CD4-positive, alpha-beta T cell treated with Interleukin-6 at 100 ng/mL for 8 hours (primary cell): Measurements from ENCODE around the gene RWDD3.

Experiments used
- DNase-seq: peaks from one replicate; pipeline ENCODE4 v3.0.0-alpha.2; 2020; ENCODE audit warnings: mixed read lengths, low spot score

Gene RWDD3, protein sequence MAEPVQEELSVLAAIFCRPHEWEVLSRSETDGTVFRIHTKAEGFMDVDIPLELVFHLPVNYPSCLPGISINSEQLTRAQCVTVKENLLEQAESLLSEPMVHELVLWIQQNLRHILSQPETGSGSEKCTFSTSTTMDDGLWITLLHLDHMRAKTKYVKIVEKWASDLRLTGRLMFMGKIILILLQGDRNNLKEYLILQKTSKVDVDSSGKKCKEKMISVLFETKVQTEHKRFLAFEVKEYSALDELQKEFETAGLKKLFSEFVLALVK

GRCh38 chr1:95233737-95234500, at the start of gene RWDD3:
RWDD3 (plus strand) TSS chr1:95234210; CDS start chr1:95234231, 21 bp downstream.
- DNase-seq = peak; percentile 92

DNA sequence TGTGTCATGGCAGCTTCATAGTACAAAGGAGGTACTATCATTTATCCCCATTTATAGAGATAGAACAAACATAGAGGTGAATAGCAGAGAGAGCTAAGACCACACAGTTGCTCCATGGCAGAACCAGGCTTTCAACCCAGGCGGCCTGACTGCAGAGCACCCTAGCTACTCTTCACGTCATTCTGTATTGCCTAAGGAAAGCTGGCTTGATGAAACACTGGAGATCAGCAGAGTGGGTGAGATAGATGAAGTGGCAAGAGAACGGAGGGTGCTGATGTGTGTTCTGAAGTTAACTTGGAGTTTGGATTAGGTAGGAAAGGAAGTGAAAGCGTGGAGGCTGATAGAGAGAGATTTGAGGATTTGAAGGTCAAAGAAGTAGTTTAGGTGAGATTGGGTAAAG, 47.9 kb upstream of the RWDD3 start:
- DNase-seq = no peak

DNA sequence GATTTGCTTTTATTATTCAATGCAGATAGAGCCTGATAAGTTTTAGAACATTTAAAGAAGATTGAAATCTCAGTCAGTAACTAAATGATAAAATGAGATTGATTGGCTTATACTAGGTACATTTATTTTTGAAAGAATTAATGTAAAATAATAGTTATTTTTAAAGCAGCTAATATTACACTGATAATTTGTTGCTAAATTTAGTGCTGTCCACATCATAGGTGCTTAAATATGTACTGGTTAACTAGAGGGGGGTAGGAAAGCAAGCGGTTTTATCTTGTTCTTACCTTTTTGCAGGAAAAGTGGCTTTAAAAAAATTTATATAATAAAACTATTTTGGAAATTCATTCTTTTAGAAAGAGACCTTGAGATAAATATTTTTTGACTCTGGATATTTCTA, 40.4 kb upstream of the RWDD3 start:
- DNase-seq = no peak

DNA sequence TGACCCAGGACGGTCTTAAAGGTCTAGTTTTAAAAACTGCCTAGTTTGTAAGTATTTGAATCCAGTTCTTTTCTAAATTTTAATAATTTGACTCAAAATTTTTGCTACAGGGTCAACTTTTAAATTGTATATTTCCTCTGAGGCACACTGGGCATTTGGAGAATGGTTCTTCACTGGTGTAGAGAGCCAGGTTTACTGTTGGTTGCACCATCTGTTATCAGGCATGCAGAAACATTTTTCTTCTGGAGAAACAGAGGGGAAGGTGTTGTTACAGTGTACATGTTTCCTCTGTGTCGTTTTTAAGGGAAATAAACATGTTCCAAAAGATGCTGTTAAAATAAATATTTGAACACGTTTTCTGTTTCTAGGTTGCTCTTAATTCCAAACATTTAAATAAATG, 39.0 kb upstream of the RWDD3 start:
- no peak for DNase-seq

GRCh38 chr1:95196017-95196416, 38.0 kb upstream of the RWDD3 start:
- no peak for DNase-seq

- no peak for DNase-seq
Measured at GRCh38 chr1:95197616-95198252, 36.3 kb upstream of the RWDD3 start.

DNA sequence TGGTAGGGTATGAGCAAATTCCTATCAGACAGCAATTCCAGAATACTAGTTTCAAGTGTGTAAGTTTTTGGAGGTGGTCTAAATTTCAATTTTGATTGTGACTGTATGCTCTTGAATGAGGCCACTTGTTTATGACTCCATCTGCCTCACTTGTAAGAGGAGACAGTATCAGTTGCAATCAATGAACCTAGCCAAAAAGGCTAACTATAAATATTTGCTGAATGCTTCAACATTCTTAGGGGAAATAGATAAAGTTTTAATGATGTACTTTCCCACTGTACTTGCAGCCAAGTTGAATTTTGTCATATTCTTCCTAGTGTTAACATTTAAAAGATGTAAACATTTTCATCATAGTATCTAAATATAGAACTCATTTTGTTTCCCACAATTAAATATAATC, 32.1 kb upstream of the RWDD3 start:
- no peak for DNase-seq

GRCh38 chr1:95203908-95204437, 30.0 kb upstream of the RWDD3 start:
- DNase-seq = no peak

- DNase-seq = no peak
Measured at GRCh38 chr1:95206514-95206913, 27.5 kb upstream of the RWDD3 start.

- no peak for DNase-seq
Measured at GRCh38 chr1:95207223-95207935, 26.6 kb upstream of the RWDD3 start.

- DNase-seq = no peak
Measured at GRCh38 chr1:95208876-95209275, 25.1 kb upstream of the RWDD3 start.

- no peak for DNase-seq
Measured at GRCh38 chr1:95209291-95209690, 24.7 kb upstream of the RWDD3 start.

DNA sequence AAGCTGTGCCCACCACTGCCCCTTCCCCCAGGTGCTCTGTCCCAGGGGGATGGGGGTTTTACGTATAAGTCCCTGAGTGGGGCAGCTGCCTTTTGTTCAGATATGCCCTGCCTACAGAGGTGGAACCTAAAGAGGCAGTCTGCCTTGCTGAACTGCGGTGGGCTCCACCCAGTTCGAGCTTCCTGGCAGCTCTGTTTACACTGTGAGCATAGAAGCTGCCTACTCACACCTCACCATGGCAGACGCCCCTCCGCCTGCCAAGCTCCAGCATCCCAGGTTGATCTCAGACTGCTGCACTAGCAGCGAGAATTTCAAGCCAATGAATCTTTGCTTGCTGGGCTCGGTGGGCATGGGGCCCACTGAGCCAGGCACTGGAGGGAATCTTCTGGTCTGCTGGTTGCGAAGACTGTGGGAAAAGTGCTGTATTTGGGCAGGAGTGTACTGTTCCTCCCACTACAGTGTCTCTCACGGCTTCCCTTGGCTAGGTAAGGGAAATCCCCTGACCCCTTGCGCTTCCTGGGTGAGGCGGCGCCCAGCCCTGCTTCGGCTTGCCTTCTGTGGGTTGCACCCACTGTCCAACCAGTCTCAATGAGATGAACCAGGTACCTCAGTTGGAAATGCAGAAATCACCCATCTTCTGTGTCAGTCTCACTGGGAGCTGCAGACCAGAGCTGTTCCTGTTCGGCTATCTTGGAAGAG, 17.6 kb upstream of the RWDD3 start:
- DNase-seq = peak; percentile 13

DNA sequence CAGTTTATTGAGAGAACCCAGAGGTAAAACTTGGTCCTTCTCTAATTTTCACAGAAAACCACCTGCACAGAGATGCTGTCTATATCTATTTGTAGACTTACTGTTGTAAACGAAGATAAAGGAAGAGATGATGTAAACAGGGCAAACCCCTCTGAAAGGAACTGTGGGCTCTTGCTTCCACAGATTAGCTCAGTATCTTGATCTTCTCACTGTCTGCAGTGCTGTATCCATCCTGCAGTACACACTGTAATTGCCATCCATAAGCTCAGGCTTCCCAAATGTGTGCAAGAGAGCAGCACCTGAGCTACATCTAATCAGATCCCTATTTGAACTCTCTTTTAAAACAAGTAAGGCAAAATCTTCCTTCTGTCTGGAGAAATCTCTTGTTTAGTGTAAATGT, 16.6 kb upstream of the RWDD3 start:
- DNase-seq = no peak

DNA sequence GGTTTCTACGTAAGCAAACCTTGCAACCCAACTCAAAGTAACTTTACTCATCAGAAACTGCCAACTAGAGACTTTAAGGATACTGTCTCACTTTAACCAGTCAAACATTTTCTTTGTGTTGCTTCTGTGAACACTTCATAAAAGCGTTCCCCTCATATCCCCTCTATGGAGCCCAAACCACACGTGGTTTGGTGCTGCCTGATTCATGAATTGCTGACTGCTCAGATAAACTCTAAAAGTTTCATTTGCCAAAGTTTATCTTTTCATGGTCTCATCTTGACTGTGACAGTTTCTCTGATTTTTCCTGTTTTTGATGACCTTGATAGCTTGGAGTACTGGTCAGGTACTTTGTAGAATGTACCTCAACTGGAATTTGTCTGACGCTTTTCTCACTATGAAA, 14.6 kb upstream of the RWDD3 start:
- no peak for DNase-seq

DNA sequence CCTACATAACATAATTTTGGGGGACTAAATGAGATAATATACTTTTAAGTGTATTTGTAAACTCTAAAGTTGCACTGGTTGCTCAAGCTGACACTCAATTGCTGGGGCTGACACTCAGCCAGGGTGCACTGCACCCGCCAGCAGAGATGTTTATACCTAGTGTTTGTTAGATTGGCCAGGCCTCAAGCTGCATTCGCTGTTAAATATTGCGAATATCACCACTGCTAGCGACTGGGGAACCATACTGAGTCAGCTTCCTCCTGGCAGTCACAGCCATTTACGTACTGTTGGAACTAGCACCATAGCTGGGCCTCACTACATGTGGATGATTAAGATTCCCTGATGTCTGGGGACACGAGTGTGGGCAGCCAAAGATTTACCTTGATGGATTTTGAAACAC, 12.7 kb upstream of the RWDD3 start:
- DNase-seq = no peak

DNA sequence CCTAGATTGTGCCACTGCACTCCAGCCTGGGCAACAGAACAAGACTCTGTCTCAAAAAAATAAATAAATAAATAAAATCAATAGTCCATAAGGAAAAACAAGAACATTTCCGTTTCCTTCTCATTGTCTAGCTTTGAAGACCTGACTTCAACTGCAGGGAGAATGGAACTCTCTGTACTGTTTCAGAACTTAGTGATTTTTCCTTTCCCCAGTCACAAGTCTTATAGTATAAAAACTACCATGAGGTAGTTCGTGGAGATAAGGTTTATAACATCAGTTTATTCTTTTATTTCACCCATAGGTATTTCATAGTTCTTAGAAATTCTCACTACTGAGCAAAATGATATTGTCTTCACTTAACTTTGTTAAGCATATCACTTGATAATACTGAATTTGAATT, 11.4 kb upstream of the RWDD3 start:
- DNase-seq = no peak

DNA sequence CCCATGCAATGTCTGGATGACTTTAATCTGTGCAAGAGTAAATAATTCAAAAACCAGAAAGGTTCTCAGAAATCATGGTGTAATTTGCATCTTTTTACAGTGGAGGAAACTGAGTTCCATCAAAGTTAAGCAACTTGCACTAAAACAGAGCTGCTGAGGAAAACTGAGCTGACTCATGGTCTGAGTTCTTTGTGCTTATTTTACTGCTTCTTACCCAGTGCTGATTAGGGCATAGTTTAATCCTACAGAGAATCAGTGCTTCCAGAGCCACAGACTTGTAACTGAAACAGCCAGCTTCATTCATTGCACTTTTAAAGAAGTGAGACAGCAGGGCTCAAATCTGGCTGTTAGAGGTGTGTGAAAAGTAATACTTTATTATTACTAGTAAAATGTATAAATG, 10.9 kb upstream of the RWDD3 start:
- no peak for DNase-seq

DNA sequence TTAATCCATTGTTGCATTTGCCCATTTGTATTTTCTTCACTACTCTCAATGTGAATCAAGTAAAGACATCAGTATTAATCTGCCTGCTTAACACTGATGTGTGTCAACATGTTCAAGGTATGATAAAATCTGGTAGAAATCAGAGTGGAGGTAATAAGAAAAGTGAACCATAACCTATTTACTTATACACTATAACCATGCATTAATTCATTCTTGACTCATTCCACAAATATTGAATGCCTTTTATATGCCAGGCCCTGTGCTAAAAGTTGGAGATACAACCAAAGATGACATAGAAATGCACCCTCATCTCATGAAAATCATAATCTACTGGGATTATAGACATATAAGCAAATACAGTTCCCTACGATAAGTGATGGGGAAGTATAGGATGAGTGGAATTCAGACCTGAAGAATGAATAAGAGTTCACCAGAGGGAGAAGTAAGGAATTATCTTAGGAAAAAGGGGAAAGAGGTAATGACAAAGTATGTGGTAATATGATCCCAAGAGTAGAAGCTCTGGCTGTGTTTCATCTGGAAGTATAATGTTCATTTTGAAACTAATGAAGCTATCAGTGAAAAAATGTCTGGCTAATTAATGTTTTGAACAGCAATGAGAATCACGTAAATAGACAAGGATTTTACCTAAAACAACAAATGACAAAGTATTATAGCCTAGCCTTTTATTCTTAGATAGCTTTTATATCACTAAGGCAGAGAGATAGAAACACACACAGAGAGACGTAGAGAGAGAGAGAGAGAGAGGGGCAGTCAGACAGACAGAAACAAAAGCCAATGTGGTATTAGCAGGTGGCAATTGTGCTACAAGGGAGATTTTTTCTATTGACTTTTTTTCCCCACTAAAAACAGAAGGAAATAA, 7.0 kb upstream of the RWDD3 start:
- DNase-seq = no peak

GRCh38 chr1:95229037-95229436, 5.0 kb upstream of the RWDD3 start:
- DNase-seq = no peak

DNA sequence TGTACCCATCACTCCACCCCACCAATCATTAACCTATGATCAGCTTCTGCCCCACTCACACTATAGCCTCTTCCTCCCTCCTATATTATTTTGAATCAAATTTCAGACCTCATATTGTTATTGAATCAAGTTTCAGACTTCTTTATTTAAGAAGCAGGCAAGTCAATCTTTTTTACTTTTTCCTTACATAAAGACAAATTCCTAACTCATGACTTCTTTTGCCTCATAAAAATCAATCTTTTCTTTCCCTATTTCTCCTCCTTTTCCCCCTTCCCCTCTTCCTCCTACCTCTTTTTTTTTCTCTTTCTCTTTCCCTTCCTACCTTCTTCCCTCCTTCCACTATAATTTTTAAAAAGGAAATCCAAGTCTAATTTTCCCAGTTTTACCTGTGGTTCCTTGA, 4.3 kb upstream of the RWDD3 start:
- DNase-seq = no peak
